Right cardiac atrium (tissue), 5 donors: ENCODE data around the gene KDM5B. TPM values are rescaled to one million over a fixed set of nuclear protein-coding genes. Genes with fewer than 3 reads are reported as not detected.
"Not testable (repeated sequence)": the region's sequence is repeated elsewhere in the genome, so short reads cannot be mapped to it uniquely, and the experiment has no call there.

Experiments used
- ATAC-seq, 2 donors: fragments of 200-7000 bp; cut with Tn5 transposase; one replicate each; pipeline versions ENCODE4 v1.8.0 to v1.9.1; 2020; ENCODE audit warnings: moderate library complexity in 2 of 2, mild to moderate bottlenecking in 1 of 2
- DNase-seq, 3 donors: peaks; one replicate each; pipeline ENCODE4 v3.0.0-alpha.2; 2020
- H3K27ac ChIP-seq: one replicate; pipeline ENCODE4 v1.5.1; 2013; ENCODE audit warnings: mild to moderate bottlenecking, low read length, control low read depth, moderate library complexity
- H3K27me3 ChIP-seq: one replicate; pipeline ENCODE4 v1.6.1; 2013; ENCODE audit not compliant: control insufficient read depth, insufficient read depth
- H3K4me1 ChIP-seq: one replicate; pipeline ENCODE4 v1.6.1; 2013; ENCODE audit warnings: low read length; ENCODE audit not compliant: control insufficient read depth, insufficient read depth
- H3K4me3 ChIP-seq: one replicate; pipeline ENCODE4 v1.5.1; 2013; ENCODE audit warnings: low read length, control low read depth
- H3K9me3 ChIP-seq: one replicate; pipeline ENCODE4 v1.6.1; 2013; ENCODE audit warnings: low read length; ENCODE audit not compliant: control insufficient read depth
- WGBS: extraction: QIAGEN DNeasy Blood & Tissue Kit; methylation state at CpG from one replicate; pipeline ENCODE4 v1.1.7; 2013; 5-methylcytosine and 5-hydroxymethylcytosine counted together
- intact Hi-C, 4 donors: fragments of 100-400 bp; cut with DNase I; formaldehyde crosslinking; loops; one replicate each; pipeline versions ENCODE4 v1.11.0 to v1.14.0; 2022 to 2023
- polyA plus RNA-seq: library from polyadenylated mRNA; stranded (reverse); fragments of 200-250 nt; gene quantifications from one replicate; pipeline ENCODE4 v1.2.3, GENCODE V29; 2013
- total RNA-seq, 4 donors: library from RNA; stranded (reverse); fragmentation: NEBNext Ultra II Directional; extraction: Animal tissue kit (Norgen Biotek cat#: 25700); gene quantifications; one replicate each; pipeline ENCODE4 v1.2.1, GENCODE V29; 2021
- donor health status: healthy with polysubstance abuse.
- donor health status: DM: no; HTN: yes; CAD: no.
- donor health status: DM: no; HTN: no; CAD: no.
- donor health status: DM: no; HTN: yes; CAD: no; lungs with severe emphysema.
- donor health status: DM: yes; HTN: yes; CAD: no.

KDM5B gene
- total and polyA plus RNA-seq, 5 donors: 7.4 to 22.0 (median 18.9) TPM

GRCh38 chr1:202837746-202838262 is 29.6 kb upstream of the KDM5B start:
- H3K27me3 ChIP-seq: no peaks in the 10 kb centered on the region
- 83% methylated on average over 5 of the region's 5 CpGs for WGBS
- no peak for DNase-seq
- no peak overlapping the region for H3K4me3 ChIP-seq
- no peaks in the 10 kb centered on the region for H3K9me3 ChIP-seq
- H3K4me1 ChIP-seq: no peaks in the 10 kb centered on the region
- H3K27ac ChIP-seq: no peak overlapping the region
- intact Hi-C loops: no loop called here
- ATAC-seq: no peak

GRCh38 chr1:202836623-202837403 is 28.6 kb upstream of the KDM5B start:
- ATAC-seq (no peak), DNase-seq (no peak)
- Histone ChIP-seq H3K9me3 (no peaks in the 10 kb centered on the region), H3K4me3 (no peak overlapping the region), H3K4me1 (no peaks in the 10 kb centered on the region), H3K27ac (no peak overlapping the region), H3K27me3 (no peaks in the 10 kb centered on the region)
- 69% methylated on average over 5 of the region's 5 CpGs for WGBS
- intact Hi-C loops: no loop called here

- ATAC-seq (no peak), DNase-seq (no peak)
- H3K4me1 ChIP-seq: no peaks in the 10 kb centered on the region
- H3K27me3 ChIP-seq: no peaks in the 10 kb centered on the region
- whole genome bisulfite sequencing: 43% methylated on average over 3 of the region's 3 CpGs
- no peak overlapping the region for H3K27ac ChIP-seq
- no peak overlapping the region for H3K4me3 ChIP-seq
- no peaks in the 10 kb centered on the region for H3K9me3 ChIP-seq
- intact Hi-C loops: no loop called here
Observed at GRCh38 chr1:202835548-202836072, 27.4 kb upstream of the KDM5B start.

- DNase-seq (no peak), ATAC-seq (no peak)
- no peaks in the 10 kb centered on the region for H3K4me1 ChIP-seq
- no peaks in the 10 kb centered on the region for H3K9me3 ChIP-seq
- no peak overlapping the region for H3K27ac ChIP-seq
- 79% methylated on average over 10 of the region's 10 CpGs for WGBS
- no peak overlapping the region for H3K4me3 ChIP-seq
- H3K27me3 ChIP-seq: no peaks in the 10 kb centered on the region
- intact Hi-C loops: no loop called here
Observed at GRCh38 chr1:202834771-202835547, 26.7 kb upstream of the KDM5B start.

- Histone ChIP-seq H3K27me3 (no peaks in the 10 kb centered on the region), H3K4me3 (no peak overlapping the region), H3K9me3 (no peaks in the 10 kb centered on the region), H3K27ac (no peak overlapping the region), H3K4me1 (no peaks in the 10 kb centered on the region)
- WGBS: 81% methylated on average over 3 of the region's 3 CpGs
- DNase-seq: no peak
- intact Hi-C loops: no loop called here
- ATAC-seq: no peak
Observed at GRCh38 chr1:202831906-202832305, 23.7 kb upstream of the KDM5B start.

- WGBS: 97% methylated on average over 9 of the region's 9 CpGs
- H3K4me1 ChIP-seq, H3K9me3 ChIP-seq, ATAC-seq, H3K27ac ChIP-seq, DNase-seq, H3K27me3 ChIP-seq, H3K4me3 ChIP-seq, intact Hi-C loops: not testable (repeated sequence)
Observed at GRCh38 chr1:202829223-202829622, 21.0 kb upstream of the KDM5B start.

GRCh38 chr1:202825748-202826147 is 17.5 kb upstream of the KDM5B start:
- H3K27me3 ChIP-seq: no peaks in the 10 kb centered on the region
- intact Hi-C loops: no loop called here
- no peak overlapping the region for H3K27ac ChIP-seq
- H3K4me3 ChIP-seq: no peak overlapping the region
- H3K9me3 ChIP-seq: no peaks in the 10 kb centered on the region
- no peaks in the 10 kb centered on the region for H3K4me1 ChIP-seq
- DNase-seq: no peak
- no peak for ATAC-seq
- 72% methylated on average over 7 of the region's 7 CpGs for WGBS

GRCh38 chr1:202821467-202821866 is 13.2 kb upstream of the KDM5B start:
- intact Hi-C loops: no loop called here
- H3K4me1 ChIP-seq: no peaks in the 10 kb centered on the region
- ATAC-seq (no peak), DNase-seq (no peak)
- WGBS: 47% methylated on average over 2 of the region's 2 CpGs
- no peaks in the 10 kb centered on the region for H3K9me3 ChIP-seq
- H3K27me3 ChIP-seq: no peaks in the 10 kb centered on the region
- no peak overlapping the region for H3K27ac ChIP-seq
- no peak overlapping the region for H3K4me3 ChIP-seq

- ATAC-seq (no peak), DNase-seq (no peak)
- intact Hi-C loops: no loop called here
- Histone ChIP-seq H3K9me3 (no peaks in the 10 kb centered on the region), H3K27ac (no peak overlapping the region), H3K27me3 (no peaks in the 10 kb centered on the region), H3K4me1 (no peaks in the 10 kb centered on the region), H3K4me3 (no peak overlapping the region)
- WGBS: 67% methylated on average over 1 of the region's 1 CpG
Observed at GRCh38 chr1:202818819-202819218, 10.6 kb upstream of the KDM5B start.

GRCh38 chr1:202815120-202815519 is 6.9 kb upstream of the KDM5B start:
- Histone ChIP-seq H3K9me3 (no peaks in the 10 kb centered on the region), H3K27me3 (no peaks in the 10 kb centered on the region), H3K4me1 (peaks cover 2% of the 10 kb centered on the region), H3K27ac (no peak overlapping the region), H3K4me3 (no peak overlapping the region)
- WGBS: 85% methylated on average over 10 of the region's 10 CpGs
- DNase-seq: no peak
- no peak for ATAC-seq
- intact Hi-C loops: no loop called here
